ENCODE data around the gene TRPV6.

- no peak for TF ChIP-seq CTCF (IDR thresholded peaks at IDR 0.05 in 8 of 11, conservative IDR thresholded peaks at IDR 0.05 in 3 of 11)
- no peak for TF ChIP-seq POLR2A (IDR thresholded peaks at IDR 0.05)
- TF ChIP-seq POLR2AphosphoS5 (IDR thresholded peaks at IDR 0.05), result no peak
These were observed 24.6 kb downstream of the TRPV6 start for GRCh38 chr7:142860968-142861367.
